ENCODE data around the gene SLC37A3. TPM values are rescaled to one million over a fixed set of nuclear protein-coding genes. Genes with fewer than 3 reads are reported as not detected.
"Not testable (repeated sequence)": the region's sequence is repeated elsewhere in the genome, so short reads cannot be mapped to it uniquely, and the experiment has no call there.

The SLC37A3 gene
- total RNA-seq, 1 donor from 2014 or later = 71.0 TPM

- Histone ChIP-seq H3K4me1 (ENCODE audit: insufficient read depth, low read length) (no peaks in the 10 kb centered on the region), H3K4me2 (ENCODE audit: low read length) (no peak overlapping the region), H4K20me1 (ENCODE audit: insufficient read depth, low read length) (peaks cover 11% of the 10 kb centered on the region), H3K9me3 (ENCODE audit: insufficient read depth, low read depth, low read length) (no peaks in the 10 kb centered on the region), H3K27ac (ENCODE audit: low read depth, low read length) (no peak overlapping the region), H3K79me2 (ENCODE audit: insufficient read depth, low read length) (no peaks in the 10 kb centered on the region), H3K27me3 (ENCODE audit: insufficient read depth, low read length) (no peaks in the 10 kb centered on the region), H2AFZ (ENCODE audit: low read depth, low read length) (no peak overlapping the region), H3K4me3 (ENCODE audit: insufficient read depth, low read depth, low read length) (no peak overlapping the region), H3K36me3 (ENCODE audit: insufficient read depth, low read length) (peaks cover 19% of the 10 kb centered on the region), H3K9ac (ENCODE audit: low read length) (no peak overlapping the region)
- DNase-seq (ENCODE audit: low read depth) (peak; percentile 3), FAIRE-seq (no peak)
- Mint-ChIP-seq H3K9me3 (ENCODE audit: unreplicated experiment) (no peaks in the 10 kb centered on the region), H3K27ac (ENCODE audit: unreplicated experiment) (peak overlapping the region; percentile 83), H3K27me3 (ENCODE audit: low read depth, unreplicated experiment) (no peaks in the 10 kb centered on the region), H3K4me1 (ENCODE audit: low read depth, unreplicated experiment) (peaks cover 12% of the 10 kb centered on the region), H3K4me3 (ENCODE audit: unreplicated experiment) (no peak overlapping the region), H3K36me3 (ENCODE audit: low read depth, unreplicated experiment) (peaks cover 17% of the 10 kb centered on the region)
- no peak for TF ChIP-seq EZH2 (IDR thresholded peaks at IDR 0.05; ENCODE audit: insufficient read depth, low read length)
- TF ChIP-seq CTCF (IDR thresholded peaks at IDR 0.05; ENCODE audit: insufficient read depth, low read depth, low read length) = peak; percentile 28
Measured at GRCh38 chr7:140342727-140343514, 55.4 kb downstream of the SLC37A3 start.

GRCh38 chr7:140338959-140339358 lies 59.4 kb downstream of the SLC37A3 start:
- Histone ChIP-seq H4K20me1 (ENCODE audit: insufficient read depth, low read length) (peaks cover 11% of the 10 kb centered on the region), H3K36me3 (ENCODE audit: insufficient read depth, low read length) (peaks cover 26% of the 10 kb centered on the region)
- not testable (repeated sequence) for H3K4me1 ChIP-seq (ENCODE audit: insufficient read depth, low read length); H3K4me2 ChIP-seq (ENCODE audit: low read length); H3K4me3 Mint-ChIP-seq (ENCODE audit: unreplicated experiment); H2AFZ ChIP-seq (ENCODE audit: low read depth, low read length); H3K4me3 ChIP-seq (ENCODE audit: insufficient read depth, low read depth, low read length); H3K9me3 ChIP-seq (ENCODE audit: insufficient read depth, low read depth, low read length); H3K27me3 ChIP-seq (ENCODE audit: insufficient read depth, low read length); H3K79me2 ChIP-seq (ENCODE audit: insufficient read depth, low read length); H3K9ac ChIP-seq (ENCODE audit: low read length); H3K27ac Mint-ChIP-seq (ENCODE audit: unreplicated experiment); H3K27ac ChIP-seq (ENCODE audit: low read depth, low read length); DNase-seq (ENCODE audit: low read depth); FAIRE-seq; H3K27me3 Mint-ChIP-seq (ENCODE audit: low read depth, unreplicated experiment); H3K9me3 Mint-ChIP-seq (ENCODE audit: unreplicated experiment)
- Mint-ChIP-seq H3K36me3 (ENCODE audit: low read depth, unreplicated experiment) (peaks cover 23% of the 10 kb centered on the region), H3K4me1 (ENCODE audit: low read depth, unreplicated experiment) (peaks cover 12% of the 10 kb centered on the region)

DNA sequence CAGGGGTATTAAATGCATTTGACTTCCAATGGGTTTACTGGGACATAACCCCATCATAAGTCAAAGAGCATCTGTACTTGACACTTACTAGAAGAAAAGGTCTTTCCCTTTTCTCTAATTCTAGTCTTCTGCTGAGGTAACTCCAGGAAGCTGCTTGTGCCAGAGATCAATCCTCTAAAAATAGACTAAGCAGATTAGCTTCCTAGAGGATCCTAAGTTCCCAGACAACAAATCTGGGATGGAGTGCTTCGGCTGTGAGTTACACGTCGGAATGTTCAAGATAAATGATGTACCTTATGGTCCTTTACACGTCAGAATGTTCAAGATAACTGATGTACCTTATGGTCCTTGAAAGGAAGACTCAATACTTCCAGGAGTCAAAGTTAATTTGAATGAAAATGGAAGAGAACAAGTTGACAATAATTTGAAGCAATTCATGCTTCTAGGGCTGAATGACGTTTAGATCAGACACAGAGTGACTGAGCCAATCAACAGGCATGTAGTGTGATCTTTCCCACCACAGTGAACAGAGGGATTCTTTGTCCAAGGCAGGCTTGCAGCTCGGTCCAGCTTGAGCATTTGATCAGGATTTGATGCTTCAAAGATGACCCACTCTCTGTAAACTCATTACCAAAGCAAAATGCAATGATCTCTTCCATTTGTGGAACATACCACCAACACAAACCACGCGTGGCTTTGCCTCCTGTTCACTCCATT lies 63.8 kb downstream of the SLC37A3 start:
- Mint-ChIP-seq H3K4me1 (ENCODE audit: low read depth, unreplicated experiment) (no peaks in the 10 kb centered on the region), H3K27ac (ENCODE audit: unreplicated experiment) (no peak overlapping the region), H3K9me3 (ENCODE audit: unreplicated experiment) (no peaks in the 10 kb centered on the region), H3K4me3 (ENCODE audit: unreplicated experiment) (no peak overlapping the region), H3K27me3 (ENCODE audit: low read depth, unreplicated experiment) (no peaks in the 10 kb centered on the region), H3K36me3 (ENCODE audit: low read depth, unreplicated experiment) (peaks cover 15% of the 10 kb centered on the region)
- Histone ChIP-seq H3K79me2 (ENCODE audit: insufficient read depth, low read length) (no peaks in the 10 kb centered on the region), H3K4me1 (ENCODE audit: insufficient read depth, low read length) (no peaks in the 10 kb centered on the region), H3K4me3 (ENCODE audit: insufficient read depth, low read depth, low read length) (no peak overlapping the region), H3K9ac (ENCODE audit: low read length) (no peak overlapping the region), H4K20me1 (ENCODE audit: insufficient read depth, low read length) (peaks cover 5% of the 10 kb centered on the region), H3K27ac (ENCODE audit: low read depth, low read length) (no peak overlapping the region), H3K9me3 (ENCODE audit: insufficient read depth, low read depth, low read length) (no peaks in the 10 kb centered on the region), H3K36me3 (ENCODE audit: insufficient read depth, low read length) (peaks cover 23% of the 10 kb centered on the region), H2AFZ (ENCODE audit: low read depth, low read length) (no peak overlapping the region), H3K27me3 (ENCODE audit: insufficient read depth, low read length) (no peaks in the 10 kb centered on the region), H3K4me2 (ENCODE audit: low read length) (no peak overlapping the region)
- FAIRE-seq (no peak), DNase-seq (ENCODE audit: low read depth) (no peak)
- TF ChIP-seq CTCF (IDR thresholded peaks at IDR 0.05; ENCODE audit: insufficient read depth, low read depth, low read length) (no peak), EZH2 (IDR thresholded peaks at IDR 0.05; ENCODE audit: insufficient read depth, low read length) (no peak)
